ENCODE data around the gene TMEM63A. TPM values are rescaled to one million over a fixed set of nuclear protein-coding genes. Genes with fewer than 3 reads are reported as not detected.

The TMEM63A gene
- total and polyA plus RNA-seq, 2 of the 13 experiments (the other 11 are each of a cell fraction or from before 2014, with no cell fraction given) = 23.9 to 53.3 TPM

DNA sequence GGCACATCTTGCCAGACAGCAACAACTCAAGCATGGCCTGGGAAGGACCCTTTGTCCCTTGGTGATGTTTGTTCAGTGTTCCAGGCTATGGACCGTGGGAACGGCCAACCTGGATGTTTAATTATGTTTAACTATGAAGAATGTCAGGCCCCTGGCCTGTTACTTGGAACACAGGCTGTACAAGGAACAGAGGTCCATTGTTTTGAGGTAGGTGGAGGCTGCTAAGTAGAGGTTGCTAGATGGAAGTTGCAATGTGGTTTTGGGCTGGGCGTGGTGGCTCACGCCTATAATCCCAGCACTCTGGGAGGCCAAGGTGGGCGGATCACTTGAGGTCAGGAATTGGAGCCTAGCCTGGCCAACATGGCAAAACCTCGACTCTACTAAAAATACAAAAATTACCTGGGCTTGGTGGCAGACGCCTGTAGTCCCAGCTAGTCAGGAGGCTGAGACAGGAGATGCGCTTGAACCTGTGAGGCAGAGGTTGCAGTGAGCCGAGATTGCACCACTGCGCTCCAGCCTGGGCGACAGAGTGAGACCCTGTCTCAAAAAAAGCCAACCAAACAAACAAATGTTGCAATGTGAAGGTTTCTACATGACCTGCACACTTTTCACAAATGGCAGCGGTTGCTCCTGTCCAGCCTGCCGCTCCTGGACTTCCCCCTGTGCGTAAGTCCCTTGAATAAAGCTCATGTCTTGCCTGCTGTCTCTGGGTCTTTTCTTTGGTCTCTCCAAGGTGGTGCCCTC lies 9.2 kb upstream of the TMEM63A start (continued):
- TF ChIP-seq LRRFIP1 (CRISPR knock-in tag; conservative IDR thresholded peaks at IDR 0.05) = no peak
- TF ChIP-seq ZMAT3 (CRISPR knock-in tag; conservative IDR thresholded peaks at IDR 0.05) = no peak
- TF ChIP-seq XBP1 (CRISPR knock-in tag; IDR thresholded peaks at IDR 0.05) = no peak
- TF ChIP-seq, protein P1, sequence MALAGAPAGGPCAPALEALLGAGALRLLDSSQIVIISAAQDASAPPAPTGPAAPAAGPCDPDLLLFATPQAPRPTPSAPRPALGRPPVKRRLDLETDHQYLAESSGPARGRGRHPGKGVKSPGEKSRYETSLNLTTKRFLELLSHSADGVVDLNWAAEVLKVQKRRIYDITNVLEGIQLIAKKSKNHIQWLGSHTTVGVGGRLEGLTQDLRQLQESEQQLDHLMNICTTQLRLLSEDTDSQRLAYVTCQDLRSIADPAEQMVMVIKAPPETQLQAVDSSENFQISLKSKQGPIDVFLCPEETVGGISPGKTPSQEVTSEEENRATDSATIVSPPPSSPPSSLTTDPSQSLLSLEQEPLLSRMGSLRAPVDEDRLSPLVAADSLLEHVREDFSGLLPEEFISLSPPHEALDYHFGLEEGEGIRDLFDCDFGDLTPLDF (CRISPR knock-in tag; IDR thresholded peaks at IDR 0.05) = no peak
- TF ChIP-seq, protein P2, sequence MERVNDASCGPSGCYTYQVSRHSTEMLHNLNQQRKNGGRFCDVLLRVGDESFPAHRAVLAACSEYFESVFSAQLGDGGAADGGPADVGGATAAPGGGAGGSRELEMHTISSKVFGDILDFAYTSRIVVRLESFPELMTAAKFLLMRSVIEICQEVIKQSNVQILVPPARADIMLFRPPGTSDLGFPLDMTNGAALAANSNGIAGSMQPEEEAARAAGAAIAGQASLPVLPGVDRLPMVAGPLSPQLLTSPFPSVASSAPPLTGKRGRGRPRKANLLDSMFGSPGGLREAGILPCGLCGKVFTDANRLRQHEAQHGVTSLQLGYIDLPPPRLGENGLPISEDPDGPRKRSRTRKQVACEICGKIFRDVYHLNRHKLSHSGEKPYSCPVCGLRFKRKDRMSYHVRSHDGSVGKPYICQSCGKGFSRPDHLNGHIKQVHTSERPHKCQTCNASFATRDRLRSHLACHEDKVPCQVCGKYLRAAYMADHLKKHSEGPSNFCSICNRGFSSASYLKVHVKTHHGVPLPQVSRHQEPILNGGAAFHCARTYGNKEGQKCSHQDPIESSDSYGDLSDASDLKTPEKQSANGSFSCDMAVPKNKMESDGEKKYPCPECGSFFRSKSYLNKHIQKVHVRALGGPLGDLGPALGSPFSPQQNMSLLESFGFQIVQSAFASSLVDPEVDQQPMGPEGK (CRISPR knock-in tag; IDR thresholded peaks at IDR 0.05) = 0 out of 2 replicates have a peak, but pooled peaks have one; percentile 19
- TF ChIP-seq DNMT1 (CRISPR knock-in tag; IDR thresholded peaks at IDR 0.05) = no peak
- TF ChIP-seq, protein P3, sequence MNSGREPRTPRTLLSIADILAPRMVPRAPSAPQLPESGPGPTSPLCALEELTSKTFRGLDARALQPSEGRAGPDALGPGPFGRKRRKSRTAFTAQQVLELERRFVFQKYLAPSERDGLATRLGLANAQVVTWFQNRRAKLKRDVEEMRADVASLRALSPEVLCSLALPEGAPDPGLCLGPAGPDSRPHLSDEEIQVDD (CRISPR knock-in tag; IDR thresholded peaks at IDR 0.05; ENCODE audit: borderline replicate concordance) = no peak
- no peak for TF ChIP-seq ZBTB38 (CRISPR knock-in tag; IDR thresholded peaks at IDR 0.05)
- no peak for TF ChIP-seq BORCS8-MEF2B (CRISPR knock-in tag; IDR thresholded peaks at IDR 0.05)
- no peak for TF ChIP-seq MTA3 (CRISPR knock-in tag; IDR thresholded peaks at IDR 0.05)
- TF ChIP-seq ATF7-NPFF (CRISPR knock-in tag; IDR thresholded peaks at IDR 0.05; ENCODE audit: low read depth) = no peak
- TF ChIP-seq PPARG (CRISPR knock-in tag; conservative IDR thresholded peaks at IDR 0.05) = no peak
- TF ChIP-seq, protein P4, sequence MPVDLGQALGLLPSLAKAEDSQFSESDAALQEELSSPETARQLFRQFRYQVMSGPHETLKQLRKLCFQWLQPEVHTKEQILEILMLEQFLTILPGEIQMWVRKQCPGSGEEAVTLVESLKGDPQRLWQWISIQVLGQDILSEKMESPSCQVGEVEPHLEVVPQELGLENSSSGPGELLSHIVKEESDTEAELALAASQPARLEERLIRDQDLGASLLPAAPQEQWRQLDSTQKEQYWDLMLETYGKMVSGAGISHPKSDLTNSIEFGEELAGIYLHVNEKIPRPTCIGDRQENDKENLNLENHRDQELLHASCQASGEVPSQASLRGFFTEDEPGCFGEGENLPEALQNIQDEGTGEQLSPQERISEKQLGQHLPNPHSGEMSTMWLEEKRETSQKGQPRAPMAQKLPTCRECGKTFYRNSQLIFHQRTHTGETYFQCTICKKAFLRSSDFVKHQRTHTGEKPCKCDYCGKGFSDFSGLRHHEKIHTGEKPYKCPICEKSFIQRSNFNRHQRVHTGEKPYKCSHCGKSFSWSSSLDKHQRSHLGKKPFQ (CRISPR knock-in tag; IDR thresholded peaks at IDR 0.05; ENCODE audit: insufficient replicate concordance) = no peak
- no peak for TF ChIP-seq IKZF4 (CRISPR knock-in tag; IDR thresholded peaks at IDR 0.05; ENCODE audit: borderline replicate concordance, low read depth, not compliant biosample characterization)
- TF ChIP-seq, protein P5, sequence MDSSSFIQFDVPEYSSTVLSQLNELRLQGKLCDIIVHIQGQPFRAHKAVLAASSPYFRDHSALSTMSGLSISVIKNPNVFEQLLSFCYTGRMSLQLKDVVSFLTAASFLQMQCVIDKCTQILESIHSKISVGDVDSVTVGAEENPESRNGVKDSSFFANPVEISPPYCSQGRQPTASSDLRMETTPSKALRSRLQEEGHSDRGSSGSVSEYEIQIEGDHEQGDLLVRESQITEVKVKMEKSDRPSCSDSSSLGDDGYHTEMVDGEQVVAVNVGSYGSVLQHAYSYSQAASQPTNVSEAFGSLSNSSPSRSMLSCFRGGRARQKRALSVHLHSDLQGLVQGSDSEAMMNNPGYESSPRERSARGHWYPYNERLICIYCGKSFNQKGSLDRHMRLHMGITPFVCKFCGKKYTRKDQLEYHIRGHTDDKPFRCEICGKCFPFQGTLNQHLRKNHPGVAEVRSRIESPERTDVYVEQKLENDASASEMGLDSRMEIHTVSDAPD (CRISPR knock-in tag; IDR thresholded peaks at IDR 0.05) = peak; percentile 45; the same call in 1 of the 2 replicates
- TF ChIP-seq STAG1 (CRISPR knock-in tag; IDR thresholded peaks at IDR 0.05) = no peak
- TF ChIP-seq ZNF770 (CRISPR knock-in tag; IDR thresholded peaks at IDR 0.05) = peak; percentile 85

Measured in HepG2 (cell line).